ENCODE results near the gene MAP7.

The MAP7 gene

GRCh38 chr6:136564180-136564579 is 14.0 kb upstream of the MAP7 start:
- no peak for DNase-seq (ENCODE audit: low spot score)

GRCh38 chr6:136563386-136564152 is 13.3 kb upstream of the MAP7 start:
- DNase-seq (ENCODE audit: low spot score), result peak; percentile 26

- no peak for DNase-seq (ENCODE audit: low spot score)
Observed at GRCh38 chr6:136562211-136562610, 12.0 kb upstream of the MAP7 start.

GRCh38 chr6:136553166-136553787 is 3.1 kb upstream of the MAP7 start:
- no peak for DNase-seq (ENCODE audit: low spot score)

- DNase-seq (ENCODE audit: low spot score), result peak; percentile 17
Observed at GRCh38 chr6:136552054-136552453, 1.8 kb upstream of the MAP7 start.

- no peak for DNase-seq (ENCODE audit: low spot score)
Observed at GRCh38 chr6:136551103-136551502, 881 bp upstream of the MAP7 start.

- DNase-seq (ENCODE audit: low spot score), result no peak
Observed at GRCh38 chr6:136550045-136550329, 235 bp downstream of the MAP7 start.

- DNase-seq (ENCODE audit: low spot score), result peak; percentile 36
Observed at GRCh38 chr6:136549300-136550044, 750 bp downstream of the MAP7 start.

GRCh38 chr6:136548582-136549299 is 1.5 kb downstream of the MAP7 start:
- DNase-seq (ENCODE audit: low spot score), result no peak

- DNase-seq (ENCODE audit: low spot score), result no peak
Observed at GRCh38 chr6:136547871-136548270, 2.4 kb downstream of the MAP7 start.

GRCh38 chr6:136547336-136547735 is 2.9 kb downstream of the MAP7 start:
- peak; percentile 78 for DNase-seq (ENCODE audit: low spot score)

- DNase-seq (ENCODE audit: low spot score), result no peak
Observed at GRCh38 chr6:136546331-136546730, 3.9 kb downstream of the MAP7 start.

GRCh38 chr6:136544326-136544725 is 5.9 kb downstream of the MAP7 start:
- no peak for DNase-seq (ENCODE audit: low spot score)

GRCh38 chr6:136541395-136541794 is 8.8 kb downstream of the MAP7 start:
- no peak for DNase-seq (ENCODE audit: low spot score)

- no peak for DNase-seq (ENCODE audit: low spot score)
Observed at GRCh38 chr6:136539967-136540652, 10.1 kb downstream of the MAP7 start.

- DNase-seq (ENCODE audit: low spot score), result no peak
Observed at GRCh38 chr6:136538836-136539235, 11.4 kb downstream of the MAP7 start.

GRCh38 chr6:136535880-136536650 is 14.2 kb downstream of the MAP7 start:
- DNase-seq (ENCODE audit: low spot score), result no peak

GRCh38 chr6:136535017-136535765 is 15.0 kb downstream of the MAP7 start:
- DNase-seq (ENCODE audit: low spot score), result no peak

- no peak for DNase-seq (ENCODE audit: low spot score)
Observed at GRCh38 chr6:136534268-136534667, 16.0 kb downstream of the MAP7 start.

- DNase-seq (ENCODE audit: low spot score), result no peak
Observed at GRCh38 chr6:136533487-136533886, 16.7 kb downstream of the MAP7 start.

Data from Ammon's horn (tissue), 1 donor.